ENCODE measurements around the gene CDH24. TPM values are rescaled to one million over a fixed set of nuclear protein-coding genes. Genes with fewer than 3 reads are reported as not detected.

CDH24 gene
- total and polyA plus RNA-seq, 2 of the 13 experiments (the other 11 are each of a cell fraction or from before 2014, with no cell fraction given), result 0.69 to 0.99 TPM

- TF ChIP-seq E2F2 (CRISPR knock-in tag; IDR thresholded peaks at IDR 0.05; ENCODE audit: borderline replicate concordance) (no peak), ZBTB33 (CRISPR knock-in tag; IDR thresholded peaks at IDR 0.05) (peak; percentile 57; the same call in 1 of the 2 replicates), ZNF577 (CRISPR knock-in tag; IDR thresholded peaks at IDR 0.05; ENCODE audit: borderline replicate concordance, low read depth) (no peak), ZNF746 (CRISPR knock-in tag; IDR thresholded peaks at IDR 0.05) (no peak), PAX8 (CRISPR knock-in tag; IDR thresholded peaks at IDR 0.05; ENCODE audit: borderline replicate concordance) (no peak), NR2F1 (CRISPR knock-in tag; IDR thresholded peaks at IDR 0.05) (peak in 1 of 2 experiments; percentile 52; a peak in 1 of 4 replicates), PATZ1 (CRISPR knock-in tag; IDR thresholded peaks at IDR 0.05) (peak; percentile 58; the same call in 1 of the 2 replicates), REPIN1 (CRISPR knock-in tag; IDR thresholded peaks at IDR 0.05; ENCODE audit: borderline replicate concordance, low read depth) (no peak), TCF7L2 (IDR thresholded peaks at IDR 0.05; ENCODE audit: low read depth, low read length) (no peak), FOSL2 (CRISPR knock-in tag; IDR thresholded peaks at IDR 0.05) (peak; percentile 94), ZNF674 (CRISPR knock-in tag; IDR thresholded peaks at IDR 0.05; ENCODE audit: low read depth) (no peak), HES4 (CRISPR knock-in tag; IDR thresholded peaks at IDR 0.05; ENCODE audit: borderline replicate concordance) (no peak), ZNF839 (CRISPR knock-in tag; IDR thresholded peaks at IDR 0.05; ENCODE audit: borderline replicate concordance) (no peak), RBAK (CRISPR knock-in tag; IDR thresholded peaks at IDR 0.05) (no peak), TSC22D2 (CRISPR knock-in tag; IDR thresholded peaks at IDR 0.05; ENCODE audit: borderline replicate concordance) (no peak), ZNF414 (CRISPR knock-in tag; IDR thresholded peaks at IDR 0.05) (no peak), ZNF335 (CRISPR knock-in tag; IDR thresholded peaks at IDR 0.05) (0 out of 2 replicates have a peak, but pooled peaks have one; percentile 10), MTF2 (CRISPR knock-in tag; IDR thresholded peaks at IDR 0.05; ENCODE audit: borderline replicate concordance) (no peak)
Measured at GRCh38 chr14:23078692-23079116, 21.4 kb upstream of the CDH24 start (continued).
